HEK293 (cell line): ENCODE data around the gene PTTG1.

Experiments
- IKZF3 ChIP-seq: fragments of 450-650 bp; IDR thresholded peaks from 2 replicates; pipeline ENCODE4 v1.5.0; 2018; ENCODE audit warnings: missing biosample characterization, mild to moderate bottlenecking, missing genetic modification characterization, moderate library complexity
- ZBTB48 ChIP-seq: fragments of 450-650 bp; formaldehyde crosslinking; IDR thresholded peaks from 2 replicates; pipeline ENCODE4 v1.5.1; 2016; ENCODE audit warnings: missing biosample characterization, missing genetic modification characterization
- ZFP41 ChIP-seq: fragments of 450-650 bp; formaldehyde crosslinking; IDR thresholded peaks from 2 replicates; pipeline ENCODE4 v1.5.1; 2016; ENCODE audit warnings: missing biosample characterization, missing genetic modification characterization, borderline replicate concordance
- ZNF221 ChIP-seq: fragments of 450-650 bp; formaldehyde crosslinking; IDR thresholded peaks from 2 replicates; pipeline ENCODE4 v1.5.1; 2017; ENCODE audit warnings: missing biosample characterization, missing genetic modification characterization, borderline replicate concordance
- ZNF23 ChIP-seq: fragments of 450-650 bp; formaldehyde crosslinking; IDR thresholded peaks from 2 replicates; pipeline ENCODE4 v1.5.1; 2016; ENCODE audit warnings: missing biosample characterization, missing genetic modification characterization, borderline replicate concordance
- ZNF24 ChIP-seq: fragments of 450-650 bp; formaldehyde crosslinking; IDR thresholded peaks from 2 replicates; pipeline ENCODE4 v1.5.1; 2016; ENCODE audit warnings: missing biosample characterization, missing genetic modification characterization
- ZNF266 ChIP-seq: fragments of 450-650 bp; formaldehyde crosslinking; IDR thresholded peaks from 2 replicates; pipeline ENCODE4 v1.5.1; 2016; ENCODE audit warnings: missing biosample characterization, missing genetic modification characterization, low read depth
- ZNF274 ChIP-seq, 2 experiments: fragments of 200-500 bp in 1 of 2; fragments of 450-650 bp in 1 of 2; sonication (Bioruptor generic) in 1 of 2; formaldehyde crosslinking in 1 of 2; IDR thresholded peaks; 2 replicates each; pipeline versions ENCODE4 v1.5.1 to v1.6.1; 2014 to 2016; ENCODE audit warnings: borderline replicate concordance in 1 of 2, inconsistent platforms in 1 of 2, low read length in 1 of 2, missing biosample characterization in 1 of 2, missing genetic modification characterization in 1 of 2
- ZNF404 ChIP-seq: fragments of 450-650 bp; formaldehyde crosslinking; IDR thresholded peaks from 2 replicates; pipeline ENCODE4 v1.5.1; 2017; ENCODE audit warnings: missing biosample characterization, missing genetic modification characterization
- ZNF416 ChIP-seq: fragments of 450-650 bp; formaldehyde crosslinking; IDR thresholded peaks from 2 replicates; pipeline ENCODE4 v1.5.1; 2016; ENCODE audit warnings: missing biosample characterization, missing genetic modification characterization
- ZXDB ChIP-seq: fragments of 450-650 bp; formaldehyde crosslinking; IDR thresholded peaks from 2 replicates; pipeline ENCODE4 v1.5.1; 2016; ENCODE audit warnings: missing biosample characterization, missing genetic modification characterization
- TF ChIP-seq, protein P1 (sequence below): fragments of 450-650 bp; formaldehyde crosslinking; IDR thresholded peaks from 2 replicates; pipeline ENCODE4 v1.5.1; 2016; ENCODE audit warnings: missing biosample characterization, missing genetic modification characterization
- TF ChIP-seq, protein P2 (sequence below): fragments of 450-650 bp; formaldehyde crosslinking; IDR thresholded peaks from 2 replicates; pipeline ENCODE4 v1.5.1; 2016; ENCODE audit warnings: missing biosample characterization, missing genetic modification characterization
- TF ChIP-seq, protein P3 (sequence below): fragments of 450-650 bp; formaldehyde crosslinking; IDR thresholded peaks from 2 replicates; pipeline ENCODE4 v1.5.1; 2016; ENCODE audit warnings: missing biosample characterization, missing genetic modification characterization, low read depth

DNA sequence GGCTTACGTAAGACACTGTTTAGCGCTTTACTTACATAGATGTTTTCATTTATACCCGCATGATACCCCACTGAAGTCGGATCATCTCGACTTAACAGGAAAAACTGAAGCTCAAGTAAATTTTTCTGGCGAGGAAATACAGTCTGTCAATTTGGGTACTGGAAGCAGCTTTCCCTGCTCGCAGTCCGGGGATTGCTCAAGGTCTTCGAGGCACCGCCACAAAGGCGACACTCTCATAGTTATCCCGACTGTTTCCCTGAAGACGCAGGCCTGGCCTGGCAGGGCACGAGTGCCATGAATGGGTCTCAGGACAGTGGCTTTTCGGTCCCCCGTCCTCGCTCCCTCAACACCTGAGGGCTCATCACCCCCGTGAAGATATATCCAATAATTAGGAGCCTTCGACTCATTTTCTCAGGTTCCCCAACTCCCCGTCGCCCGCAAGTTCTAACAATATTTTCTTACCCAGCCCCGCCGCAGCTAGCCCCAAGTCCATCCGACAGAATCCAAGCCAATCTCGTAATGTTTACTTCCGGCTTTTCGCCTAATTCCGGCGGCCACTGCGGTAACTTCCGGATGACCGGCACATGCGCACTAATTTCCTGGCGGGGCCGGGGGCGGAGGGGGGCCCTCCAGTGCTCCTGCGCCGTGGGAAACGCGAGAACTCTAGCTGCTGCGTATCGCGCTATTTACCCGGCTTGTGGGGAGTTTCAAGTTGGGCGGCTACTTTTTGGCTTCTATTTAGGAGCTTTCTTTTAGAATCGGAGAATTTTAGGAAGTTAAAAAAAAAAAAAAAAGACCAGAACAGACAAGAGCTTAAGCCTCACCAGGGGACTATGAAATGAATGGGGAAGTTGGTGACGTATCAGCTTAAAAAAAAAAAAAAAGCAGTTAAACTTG lies 2.8 kb upstream of the PTTG1 start, which contains the start of gene SLU7:
- TF ChIP-seq, protein P1, sequence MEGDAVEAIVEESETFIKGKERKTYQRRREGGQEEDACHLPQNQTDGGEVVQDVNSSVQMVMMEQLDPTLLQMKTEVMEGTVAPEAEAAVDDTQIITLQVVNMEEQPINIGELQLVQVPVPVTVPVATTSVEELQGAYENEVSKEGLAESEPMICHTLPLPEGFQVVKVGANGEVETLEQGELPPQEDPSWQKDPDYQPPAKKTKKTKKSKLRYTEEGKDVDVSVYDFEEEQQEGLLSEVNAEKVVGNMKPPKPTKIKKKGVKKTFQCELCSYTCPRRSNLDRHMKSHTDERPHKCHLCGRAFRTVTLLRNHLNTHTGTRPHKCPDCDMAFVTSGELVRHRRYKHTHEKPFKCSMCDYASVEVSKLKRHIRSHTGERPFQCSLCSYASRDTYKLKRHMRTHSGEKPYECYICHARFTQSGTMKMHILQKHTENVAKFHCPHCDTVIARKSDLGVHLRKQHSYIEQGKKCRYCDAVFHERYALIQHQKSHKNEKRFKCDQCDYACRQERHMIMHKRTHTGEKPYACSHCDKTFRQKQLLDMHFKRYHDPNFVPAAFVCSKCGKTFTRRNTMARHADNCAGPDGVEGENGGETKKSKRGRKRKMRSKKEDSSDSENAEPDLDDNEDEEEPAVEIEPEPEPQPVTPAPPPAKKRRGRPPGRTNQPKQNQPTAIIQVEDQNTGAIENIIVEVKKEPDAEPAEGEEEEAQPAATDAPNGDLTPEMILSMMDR (tag by site-specific recombination), result no peak
- TF ChIP-seq ZNF24 (tag by site-specific recombination) (0 out of 2 replicates have a peak, but pooled peaks have one; percentile 33), ZNF404 (no peak), ZNF416 (no peak), ZXDB (tag by site-specific recombination) (peak; percentile 63), ZNF274 (IDR thresholded peaks at IDR 0.05; ENCODE audit: low read length) (no peak), ZNF274 (tag by site-specific recombination; IDR thresholded peaks at IDR 0.05; ENCODE audit: borderline replicate concordance) (no peak), ZNF266 (tag by site-specific recombination) (no peak), ZNF221 (tag by site-specific recombination) (no peak), ZFP41 (tag by site-specific recombination) (no peak), ZNF23 (tag by site-specific recombination) (no peak), ZBTB48 (tag by site-specific recombination) (no peak), IKZF3 (tag by site-specific recombination) (no peak)
- TF ChIP-seq, protein P2, sequence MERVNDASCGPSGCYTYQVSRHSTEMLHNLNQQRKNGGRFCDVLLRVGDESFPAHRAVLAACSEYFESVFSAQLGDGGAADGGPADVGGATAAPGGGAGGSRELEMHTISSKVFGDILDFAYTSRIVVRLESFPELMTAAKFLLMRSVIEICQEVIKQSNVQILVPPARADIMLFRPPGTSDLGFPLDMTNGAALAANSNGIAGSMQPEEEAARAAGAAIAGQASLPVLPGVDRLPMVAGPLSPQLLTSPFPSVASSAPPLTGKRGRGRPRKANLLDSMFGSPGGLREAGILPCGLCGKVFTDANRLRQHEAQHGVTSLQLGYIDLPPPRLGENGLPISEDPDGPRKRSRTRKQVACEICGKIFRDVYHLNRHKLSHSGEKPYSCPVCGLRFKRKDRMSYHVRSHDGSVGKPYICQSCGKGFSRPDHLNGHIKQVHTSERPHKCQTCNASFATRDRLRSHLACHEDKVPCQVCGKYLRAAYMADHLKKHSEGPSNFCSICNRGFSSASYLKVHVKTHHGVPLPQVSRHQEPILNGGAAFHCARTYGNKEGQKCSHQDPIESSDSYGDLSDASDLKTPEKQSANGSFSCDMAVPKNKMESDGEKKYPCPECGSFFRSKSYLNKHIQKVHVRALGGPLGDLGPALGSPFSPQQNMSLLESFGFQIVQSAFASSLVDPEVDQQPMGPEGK, result peak; percentile 97
- TF ChIP-seq, protein P3, sequence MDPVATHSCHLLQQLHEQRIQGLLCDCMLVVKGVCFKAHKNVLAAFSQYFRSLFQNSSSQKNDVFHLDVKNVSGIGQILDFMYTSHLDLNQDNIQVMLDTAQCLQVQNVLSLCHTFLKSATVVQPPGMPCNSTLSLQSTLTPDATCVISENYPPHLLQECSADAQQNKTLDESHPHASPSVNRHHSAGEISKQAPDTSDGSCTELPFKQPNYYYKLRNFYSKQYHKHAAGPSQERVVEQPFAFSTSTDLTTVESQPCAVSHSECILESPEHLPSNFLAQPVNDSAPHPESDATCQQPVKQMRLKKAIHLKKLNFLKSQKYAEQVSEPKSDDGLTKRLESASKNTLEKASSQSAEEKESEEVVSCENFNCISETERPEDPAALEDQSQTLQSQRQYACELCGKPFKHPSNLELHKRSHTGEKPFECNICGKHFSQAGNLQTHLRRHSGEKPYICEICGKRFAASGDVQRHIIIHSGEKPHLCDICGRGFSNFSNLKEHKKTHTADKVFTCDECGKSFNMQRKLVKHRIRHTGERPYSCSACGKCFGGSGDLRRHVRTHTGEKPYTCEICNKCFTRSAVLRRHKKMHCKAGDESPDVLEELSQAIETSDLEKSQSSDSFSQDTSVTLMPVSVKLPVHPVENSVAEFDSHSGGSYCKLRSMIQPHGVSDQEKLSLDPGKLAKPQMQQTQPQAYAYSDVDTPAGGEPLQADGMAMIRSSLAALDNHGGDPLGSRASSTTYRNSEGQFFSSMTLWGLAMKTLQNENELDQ (tag by site-specific recombination), result no peak
